Measurements from ENCODE around the gene STOML1. TPM values are rescaled to one million over a fixed set of nuclear protein-coding genes. Genes with fewer than 3 reads are reported as not detected.

Gene STOML1
- total RNA-seq, 1 donor from 2014 or later, result 9.7 TPM

DNA sequence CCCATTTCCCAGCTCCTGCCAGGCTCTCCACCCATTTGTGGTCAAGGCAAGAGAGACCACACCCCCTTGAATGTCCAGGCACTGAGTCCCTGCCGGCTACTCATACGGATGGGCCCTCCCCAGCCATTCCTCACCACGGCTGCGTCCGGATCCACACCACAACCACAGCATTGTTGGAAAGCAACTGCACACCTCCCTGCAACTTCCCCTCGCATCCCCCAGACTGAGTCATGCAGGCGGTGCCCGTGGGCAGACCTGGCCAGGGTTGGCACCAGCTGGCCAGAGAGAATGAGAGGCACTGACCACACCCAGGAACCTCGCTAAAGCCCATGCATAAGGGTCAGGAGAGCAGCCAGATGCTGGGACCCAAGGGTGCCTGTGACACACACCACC lies 35.4 kb downstream of the STOML1 start:
- no peaks in the 10 kb centered on the region for H3K36me3 Mint-ChIP-seq (ENCODE audit: low read depth)
- no peak overlapping the region for H3K27ac Mint-ChIP-seq (ENCODE audit: unreplicated experiment)
- TF ChIP-seq, protein P1, sequence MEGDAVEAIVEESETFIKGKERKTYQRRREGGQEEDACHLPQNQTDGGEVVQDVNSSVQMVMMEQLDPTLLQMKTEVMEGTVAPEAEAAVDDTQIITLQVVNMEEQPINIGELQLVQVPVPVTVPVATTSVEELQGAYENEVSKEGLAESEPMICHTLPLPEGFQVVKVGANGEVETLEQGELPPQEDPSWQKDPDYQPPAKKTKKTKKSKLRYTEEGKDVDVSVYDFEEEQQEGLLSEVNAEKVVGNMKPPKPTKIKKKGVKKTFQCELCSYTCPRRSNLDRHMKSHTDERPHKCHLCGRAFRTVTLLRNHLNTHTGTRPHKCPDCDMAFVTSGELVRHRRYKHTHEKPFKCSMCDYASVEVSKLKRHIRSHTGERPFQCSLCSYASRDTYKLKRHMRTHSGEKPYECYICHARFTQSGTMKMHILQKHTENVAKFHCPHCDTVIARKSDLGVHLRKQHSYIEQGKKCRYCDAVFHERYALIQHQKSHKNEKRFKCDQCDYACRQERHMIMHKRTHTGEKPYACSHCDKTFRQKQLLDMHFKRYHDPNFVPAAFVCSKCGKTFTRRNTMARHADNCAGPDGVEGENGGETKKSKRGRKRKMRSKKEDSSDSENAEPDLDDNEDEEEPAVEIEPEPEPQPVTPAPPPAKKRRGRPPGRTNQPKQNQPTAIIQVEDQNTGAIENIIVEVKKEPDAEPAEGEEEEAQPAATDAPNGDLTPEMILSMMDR (conservative IDR thresholded peaks at IDR 0.05), result no peak
- H3K4me3 Mint-ChIP-seq, result no peak overlapping the region
- no peaks in the 10 kb centered on the region for H3K9me3 Mint-ChIP-seq
- H3K4me1 Mint-ChIP-seq, result peaks cover 4% of the 10 kb centered on the region
- no peaks in the 10 kb centered on the region for H3K27me3 Mint-ChIP-seq (ENCODE audit: low read depth)
- no peak for DNase-seq (ENCODE audit: low read depth, low spot score)

DNA sequence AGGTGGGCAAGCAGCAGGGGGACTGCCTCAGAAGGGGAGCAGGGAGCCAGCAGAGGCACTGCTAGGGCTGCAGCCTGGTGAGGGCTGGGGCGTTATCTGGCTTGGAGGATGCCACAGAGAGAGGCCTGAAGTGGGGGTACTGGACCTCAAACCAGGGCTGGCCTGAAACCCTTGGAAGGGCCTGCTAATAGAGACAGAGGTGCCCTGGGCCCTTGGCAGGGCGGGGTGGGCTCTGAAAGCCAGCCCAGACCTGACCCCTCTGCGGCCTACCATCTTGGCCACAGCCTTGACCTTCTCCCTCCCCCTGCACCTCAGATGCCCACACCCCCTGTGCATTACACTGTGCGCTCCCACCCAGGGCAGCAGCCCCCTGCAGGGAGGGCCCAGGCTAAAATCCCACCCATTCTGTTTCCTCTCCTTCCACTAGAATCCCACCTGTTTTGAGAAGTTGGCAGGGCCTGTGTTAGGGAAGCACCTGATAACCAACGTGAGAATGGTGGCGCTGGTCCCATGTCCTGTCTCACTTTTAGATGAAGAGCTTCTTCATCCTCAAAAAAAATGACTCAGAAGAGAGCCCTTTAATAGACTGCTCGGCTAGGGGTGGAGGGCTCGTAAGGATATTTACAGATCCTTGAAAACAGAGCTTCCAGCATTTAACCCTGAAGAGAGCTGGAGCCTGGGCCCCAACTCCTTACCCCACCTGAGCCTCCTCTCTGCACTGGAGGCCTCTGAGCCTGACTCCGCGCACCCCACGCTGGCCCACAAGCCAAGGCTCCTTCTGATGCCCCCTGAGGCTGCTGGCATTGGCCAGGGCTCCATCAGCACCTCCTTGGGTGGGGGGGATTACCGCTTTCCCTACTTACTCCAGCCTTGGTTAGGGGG lies 36.0 kb downstream of the STOML1 start:
- TF ChIP-seq, protein P1 (conservative IDR thresholded peaks at IDR 0.05), result no peak
- no peak overlapping the region for H3K4me3 Mint-ChIP-seq
- no peak overlapping the region for H3K27ac Mint-ChIP-seq (ENCODE audit: unreplicated experiment)
- peaks cover 7% of the 10 kb centered on the region for H3K4me1 Mint-ChIP-seq
- H3K36me3 Mint-ChIP-seq (ENCODE audit: low read depth), result no peaks in the 10 kb centered on the region
- no peaks in the 10 kb centered on the region for H3K9me3 Mint-ChIP-seq
- DNase-seq (ENCODE audit: low read depth, low spot score), result no peak
- no peaks in the 10 kb centered on the region for H3K27me3 Mint-ChIP-seq (ENCODE audit: low read depth)

DNA sequence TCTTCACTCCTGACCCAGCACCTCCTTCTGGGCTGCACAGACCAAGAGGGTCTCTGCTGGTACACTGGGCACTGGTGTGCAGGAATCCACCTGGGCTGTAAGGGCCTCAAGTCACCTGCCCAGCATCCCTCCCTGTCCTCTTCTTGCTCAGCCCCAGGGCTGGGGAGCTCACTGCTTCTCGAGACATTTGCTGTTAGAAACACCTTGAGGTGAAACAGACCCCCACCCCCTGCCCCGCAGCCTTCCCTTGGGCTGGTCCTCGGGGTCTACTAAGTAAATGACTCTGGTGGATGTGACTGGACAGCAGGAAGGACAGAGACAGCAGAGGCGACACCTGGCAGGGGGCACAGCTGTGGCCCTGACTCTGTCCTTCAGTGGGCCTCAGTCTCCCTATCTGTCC lies 36.8 kb downstream of the STOML1 start:
- H3K9me3 Mint-ChIP-seq, result no peaks in the 10 kb centered on the region
- no peak for DNase-seq (ENCODE audit: low read depth, low spot score)
- H3K27me3 Mint-ChIP-seq (ENCODE audit: low read depth), result no peaks in the 10 kb centered on the region
- H3K4me1 Mint-ChIP-seq, result peaks cover 8% of the 10 kb centered on the region
- H3K4me3 Mint-ChIP-seq, result no peak overlapping the region
- no peaks in the 10 kb centered on the region for H3K36me3 Mint-ChIP-seq (ENCODE audit: low read depth)
- TF ChIP-seq, protein P1 (conservative IDR thresholded peaks at IDR 0.05), result no peak
- H3K27ac Mint-ChIP-seq (ENCODE audit: unreplicated experiment), result no peak overlapping the region

DNA sequence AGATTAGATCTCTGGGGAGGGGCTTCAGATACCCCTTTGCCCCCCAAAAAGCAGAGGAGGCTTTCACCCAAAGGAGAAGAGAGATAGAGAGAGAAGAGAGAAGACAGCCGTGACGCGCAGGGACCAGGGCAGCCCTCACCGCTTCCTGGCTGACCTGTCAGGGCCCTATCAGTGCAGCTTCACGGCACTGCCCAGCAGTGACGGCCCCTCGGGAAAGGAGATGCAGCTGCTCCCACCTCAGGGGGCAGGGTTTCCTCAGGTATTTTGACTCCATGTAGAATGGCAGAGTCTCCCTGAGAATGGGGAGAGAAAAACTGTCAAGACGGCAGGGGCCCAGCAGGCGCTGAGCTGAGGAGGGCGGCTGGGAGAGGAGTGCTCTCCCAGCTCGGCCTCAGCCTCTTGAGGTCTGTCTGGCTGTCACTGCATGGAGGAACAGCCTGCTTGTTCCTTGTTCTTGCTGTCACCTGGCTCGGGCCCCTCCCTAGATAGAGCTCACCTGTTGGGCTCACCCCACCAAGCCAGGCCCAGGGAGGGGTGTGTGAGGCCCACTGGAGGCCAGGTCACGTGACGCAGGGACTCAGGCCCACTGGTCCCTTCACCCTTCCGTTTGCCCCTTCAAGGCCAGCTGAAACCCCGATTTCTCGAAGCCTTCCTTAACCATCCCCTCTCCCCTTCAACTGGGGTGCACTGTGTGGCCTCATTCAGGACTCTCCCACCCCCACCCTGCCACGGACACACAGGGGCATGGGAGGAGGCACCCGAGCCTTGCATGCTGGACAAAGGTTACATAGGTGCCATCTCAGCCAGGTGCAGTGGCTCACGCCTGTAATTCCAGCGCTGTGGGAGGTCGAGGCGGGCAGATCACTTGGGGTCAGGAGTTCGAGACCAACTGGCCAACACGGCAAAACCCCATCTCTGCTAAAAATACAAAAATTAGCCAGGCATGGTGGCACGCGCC lies 37.6 kb downstream of the STOML1 start:
- H3K27me3 Mint-ChIP-seq (ENCODE audit: low read depth), result no peaks in the 10 kb centered on the region
- no peaks in the 10 kb centered on the region for H3K9me3 Mint-ChIP-seq
- H3K36me3 Mint-ChIP-seq (ENCODE audit: low read depth), result no peaks in the 10 kb centered on the region
- TF ChIP-seq, protein P1 (conservative IDR thresholded peaks at IDR 0.05), result no peak
- no peak for DNase-seq (ENCODE audit: low read depth, low spot score)
- H3K27ac Mint-ChIP-seq (ENCODE audit: unreplicated experiment), result no peak overlapping the region
- H3K4me3 Mint-ChIP-seq, result no peak overlapping the region
- H3K4me1 Mint-ChIP-seq, result peaks cover 8% of the 10 kb centered on the region

DNA sequence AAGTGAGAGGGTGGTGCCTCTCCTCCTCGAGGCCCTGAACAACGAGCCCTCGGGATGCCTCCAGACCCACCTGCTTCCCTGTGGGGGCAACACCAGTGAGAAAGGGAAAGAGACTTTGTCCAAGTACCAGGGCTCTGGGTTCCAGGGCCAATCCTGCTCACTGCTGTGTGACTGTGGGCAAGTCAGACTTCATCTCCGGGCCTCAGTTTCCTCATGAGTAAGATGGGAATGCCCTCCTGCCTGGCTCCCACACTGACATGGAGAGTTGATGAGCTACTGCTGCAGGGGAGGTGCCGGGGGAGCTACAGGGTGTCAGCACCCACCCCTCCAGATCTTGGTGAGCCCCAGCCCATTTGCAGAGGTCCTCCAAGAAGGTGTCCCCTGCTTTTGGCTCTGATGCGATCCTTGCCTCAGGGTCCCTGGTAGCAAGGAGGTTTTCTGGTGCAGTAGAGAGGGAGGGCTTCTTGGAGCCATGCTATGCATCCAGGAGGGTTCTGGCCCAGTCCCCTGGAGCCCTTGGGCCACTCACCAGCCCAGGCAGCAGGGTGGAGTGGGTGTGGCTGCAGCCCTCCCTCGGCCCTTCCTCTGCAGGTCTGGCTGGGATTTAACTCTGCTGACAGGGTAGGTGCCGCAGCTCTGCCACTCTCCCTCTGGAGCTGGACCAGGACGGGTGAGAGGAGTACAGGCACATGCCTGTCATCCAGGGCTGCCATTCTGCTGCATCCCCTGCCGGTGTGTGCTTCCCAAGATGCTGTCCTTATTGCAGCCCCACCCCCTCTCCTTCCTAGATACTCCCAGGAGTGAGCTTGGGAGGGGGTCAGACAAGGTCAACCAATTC lies 39.0 kb downstream of the STOML1 start:
- DNase-seq (ENCODE audit: low read depth, low spot score), result no peak
- Mint-ChIP-seq H3K9me3 (no peaks in the 10 kb centered on the region), H3K4me1 (peaks cover 8% of the 10 kb centered on the region), H3K27ac (ENCODE audit: unreplicated experiment) (no peak overlapping the region), H3K36me3 (ENCODE audit: low read depth) (no peaks in the 10 kb centered on the region), H3K4me3 (no peak overlapping the region), H3K27me3 (ENCODE audit: low read depth) (no peaks in the 10 kb centered on the region)
- TF ChIP-seq, protein P1 (conservative IDR thresholded peaks at IDR 0.05), result no peak

All from neural crest cell (in vitro differentiated cells).